HG02588 (cell line): ENCODE results near the gene PDSS2.
"Not testable (repeated sequence)": the region's sequence is repeated elsewhere in the genome, so short reads cannot be mapped to it uniquely, and the experiment has no call there.

ENCODE experiments used
- ATAC-seq: cut with Tn5 transposase; IDR thresholded peaks from one replicate; pipeline ENCODE4 v1.9.1; 2021; ENCODE audit warnings: mild to moderate bottlenecking, moderate library complexity; ENCODE audit not compliant: unreplicated experiment

The PDSS2 gene

GRCh38 chr6:107228754-107229153, 230.6 kb downstream of the PDSS2 start:
- no peak for ATAC-seq

- ATAC-seq: no peak
Measured at GRCh38 chr6:107221519-107221918, 237.8 kb downstream of the PDSS2 start.

- ATAC-seq: no peak
Measured at GRCh38 chr6:107219851-107220250, 239.5 kb downstream of the PDSS2 start.

- ATAC-seq: no peak
Measured at GRCh38 chr6:107218142-107218541, 241.2 kb downstream of the PDSS2 start.

- no peak for ATAC-seq
Measured at GRCh38 chr6:107217248-107217647, 242.1 kb downstream of the PDSS2 start.

- ATAC-seq: no peak
Measured at GRCh38 chr6:107216197-107216933, 243.0 kb downstream of the PDSS2 start.

- no peak for ATAC-seq
Measured at GRCh38 chr6:107215334-107215733, 244.0 kb downstream of the PDSS2 start.

- no peak for ATAC-seq
Measured at GRCh38 chr6:107214655-107215054, 244.7 kb downstream of the PDSS2 start.

GRCh38 chr6:107209406-107210305, 249.7 kb downstream of the PDSS2 start:
- ATAC-seq: no peak

- ATAC-seq: no peak
Measured at GRCh38 chr6:107207251-107207873, 252.0 kb downstream of the PDSS2 start.

GRCh38 chr6:107205058-107205998, 254.0 kb downstream of the PDSS2 start:
- no peak for ATAC-seq

GRCh38 chr6:107202876-107203468, 256.4 kb downstream of the PDSS2 start:
- no peak for ATAC-seq

GRCh38 chr6:107198631-107199416, 260.5 kb downstream of the PDSS2 start:
- no peak for ATAC-seq

- ATAC-seq: no peak
Measured at GRCh38 chr6:107196152-107196551, 263.2 kb downstream of the PDSS2 start.

- not testable (repeated sequence) for ATAC-seq
Measured at GRCh38 chr6:107194723-107195122, 264.6 kb downstream of the PDSS2 start.

- no peak for ATAC-seq
Measured at GRCh38 chr6:107192830-107193229, 266.5 kb downstream of the PDSS2 start.

- ATAC-seq: no peak
Measured at GRCh38 chr6:107187630-107188029, 271.7 kb downstream of the PDSS2 start.

- no peak for ATAC-seq
Measured at GRCh38 chr6:107186047-107186446, 273.3 kb downstream of the PDSS2 start.

- no peak for ATAC-seq
Measured at GRCh38 chr6:107185391-107185970, 273.9 kb downstream of the PDSS2 start.
